Hematopoietic multipotent progenitor cell treated with erythropoietin and hydrocortisone succinate and interleukin-3 and kit ligand, for 8 days (in vitro differentiated cells): ENCODE data around the gene TECPR1.
A peak's percentile ranks its signal among the peaks of the same experiment; 100 is the strongest.
"Not testable (repeated sequence)": the region's sequence is repeated elsewhere in the genome, so short reads cannot be mapped to it uniquely, and the experiment has no call there.

ENCODE experiments used
- DNase-seq: peaks from one replicate; pipeline ENCODE4 v3.0.0-alpha.2; 2015

The TECPR1 gene

DNA sequence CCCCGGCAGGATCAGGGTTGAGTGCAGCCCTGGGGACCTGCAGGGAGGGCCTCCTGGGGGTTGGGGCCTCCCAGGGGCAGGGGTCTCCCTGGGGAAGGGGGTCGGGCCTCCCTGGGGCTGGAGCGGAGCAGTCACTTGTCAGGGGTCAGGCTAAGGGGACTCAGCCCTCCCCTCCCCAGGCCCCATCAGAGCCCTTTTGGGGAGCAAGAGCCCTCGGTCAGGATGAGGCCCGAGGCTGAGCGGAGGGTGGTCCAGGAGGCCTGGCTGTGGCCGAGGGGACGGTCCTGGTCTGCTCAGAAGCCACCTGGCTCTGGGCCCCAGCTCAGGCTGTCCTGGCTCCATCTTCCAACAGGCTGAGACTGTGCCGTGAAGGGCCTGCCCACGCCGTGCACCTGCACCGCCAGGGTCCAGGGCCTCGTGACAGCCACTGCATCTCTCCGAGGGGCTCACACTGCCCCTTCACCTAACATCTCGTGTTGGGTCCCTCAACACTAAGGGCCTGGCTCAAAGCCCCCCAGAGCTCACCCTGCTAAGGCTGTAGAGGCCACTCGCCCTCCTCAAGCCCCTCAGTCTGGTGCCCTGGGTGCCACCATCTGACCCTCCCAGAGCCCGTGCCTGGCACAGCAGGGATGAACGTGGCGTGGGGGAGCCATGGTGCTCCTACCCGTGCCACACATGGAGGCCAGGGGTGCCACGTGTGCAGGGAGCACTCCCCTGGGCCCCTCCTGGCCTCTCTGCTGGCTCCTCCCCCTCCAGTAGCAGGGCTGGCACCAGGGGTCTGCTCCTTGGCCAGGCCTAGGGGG lies 27.9 kb downstream of the TECPR1 start:
- no peak for DNase-seq

DNA sequence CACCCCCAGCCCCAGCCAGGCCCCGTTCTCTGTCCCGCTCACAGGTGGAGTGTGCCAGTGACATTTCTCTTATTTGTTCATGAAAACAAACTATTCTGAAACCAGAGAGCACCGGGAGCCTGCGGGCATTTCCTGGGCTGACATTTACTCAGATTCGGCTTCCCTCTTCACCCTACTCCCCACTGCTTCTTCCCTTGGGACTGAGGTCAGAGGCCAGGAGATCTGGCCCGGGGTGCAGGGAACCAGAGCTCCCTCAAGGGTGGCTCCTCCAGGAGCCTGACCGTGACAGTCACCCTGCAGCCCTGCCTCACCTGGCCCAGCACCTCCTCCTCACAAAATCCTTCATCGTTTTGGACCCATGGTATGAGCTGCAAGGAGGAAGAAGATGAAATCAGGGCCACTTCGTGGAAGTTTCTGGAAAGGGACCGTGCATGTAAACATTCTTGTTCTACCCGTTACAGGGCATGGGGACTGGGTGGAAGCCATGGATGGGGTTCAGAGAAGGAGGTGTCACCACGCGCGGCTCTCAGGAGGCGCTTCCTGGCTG lies 28.6 kb downstream of the TECPR1 start:
- no peak for DNase-seq

DNA sequence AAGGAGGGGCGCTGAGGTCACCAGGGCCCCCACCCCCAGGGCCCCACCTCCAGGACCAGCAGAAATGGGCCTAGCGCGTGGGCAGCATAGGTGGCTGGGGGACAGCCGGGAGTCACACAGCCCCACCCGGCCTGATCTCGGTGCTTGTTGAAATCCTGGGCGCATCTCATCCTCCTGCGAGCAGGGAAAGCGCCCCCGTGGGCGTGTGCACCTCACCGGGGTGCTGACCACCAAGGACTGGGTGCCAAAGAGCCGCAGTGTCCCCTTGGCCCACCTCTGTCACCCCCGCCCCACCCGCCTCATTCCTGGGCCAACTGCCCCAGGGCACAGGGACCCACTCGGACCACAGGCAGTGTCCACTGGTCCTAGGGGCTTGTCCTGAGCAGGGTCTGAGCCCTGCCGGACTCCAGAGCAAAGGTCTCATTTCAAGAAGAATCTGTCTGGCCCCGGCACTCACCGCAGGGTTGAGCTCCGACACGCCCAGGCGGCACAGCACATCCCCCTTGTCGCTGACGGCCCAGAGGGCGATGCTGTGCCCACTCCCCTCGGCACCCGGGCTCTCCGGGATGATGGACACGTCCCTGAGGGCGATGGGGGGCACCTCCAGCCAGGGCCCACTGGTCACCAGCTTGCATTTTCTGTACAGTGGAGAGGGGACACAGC lies 29.4 kb downstream of the TECPR1 start:
- DNase-seq, result no peak

DNA sequence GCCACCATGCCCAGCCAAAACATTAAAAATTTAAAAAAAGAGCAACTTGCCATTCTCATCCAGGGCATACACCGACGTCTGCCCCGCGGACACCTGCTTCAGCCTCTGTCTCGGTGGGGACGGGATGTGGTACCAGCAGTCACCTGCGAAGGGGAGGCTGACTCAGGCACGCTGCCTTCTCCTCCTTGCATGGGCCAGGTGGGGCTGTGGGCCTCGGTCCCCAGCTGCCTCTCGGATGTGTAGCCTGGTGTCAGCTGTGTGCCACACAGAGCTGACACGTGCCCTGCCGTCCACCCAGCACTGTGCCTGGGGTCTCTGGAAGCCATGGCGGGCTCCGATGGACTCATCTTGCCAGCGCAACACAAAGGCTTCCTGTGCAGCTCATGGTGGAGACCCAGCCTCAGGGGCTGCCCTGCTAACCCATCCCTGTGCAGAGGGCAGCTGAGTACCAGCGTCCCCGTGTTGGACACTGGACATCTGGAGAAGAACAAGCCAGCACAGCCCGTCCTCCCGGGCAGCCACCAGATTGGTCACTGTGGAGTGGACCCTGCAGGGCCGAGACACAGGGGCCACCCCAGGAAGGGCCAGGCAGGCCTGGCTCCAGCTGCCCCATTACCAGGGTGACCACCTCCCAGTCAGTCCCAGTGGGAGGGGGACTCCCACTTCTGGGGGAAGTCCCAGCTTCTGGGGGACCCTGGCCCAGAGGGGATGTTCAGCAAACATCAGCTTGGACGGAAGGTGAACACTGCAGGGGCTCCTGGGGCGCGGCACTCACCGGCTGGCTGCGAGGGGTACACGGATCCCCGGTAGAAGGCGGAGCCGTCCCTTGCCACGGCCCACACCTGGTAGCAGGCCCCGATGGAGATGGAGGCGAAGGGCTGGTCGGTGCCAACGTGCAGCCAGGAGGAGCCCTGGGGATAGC lies 30.2 kb downstream of the TECPR1 start:
- no peak for DNase-seq

DNA sequence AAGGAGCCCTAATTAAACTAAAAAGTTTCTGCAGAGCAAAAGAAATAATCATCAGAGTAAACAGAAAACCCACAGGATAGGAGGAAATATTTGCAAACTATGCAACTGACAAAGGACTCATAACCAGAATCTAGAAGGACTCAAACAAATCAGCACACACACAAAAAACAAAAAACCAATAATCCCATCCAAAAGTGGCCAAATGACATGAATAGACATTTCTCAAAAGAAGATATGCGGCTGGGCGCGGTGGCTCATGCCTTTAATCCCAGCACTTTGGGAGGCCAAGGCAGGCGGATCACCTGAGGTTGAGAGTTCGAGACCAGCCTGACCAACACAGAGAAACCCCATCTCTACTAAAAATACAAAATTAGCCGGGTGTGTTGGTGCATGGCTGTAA lies 32.6 kb downstream of the TECPR1 start:
- not testable (repeated sequence) for DNase-seq

DNA sequence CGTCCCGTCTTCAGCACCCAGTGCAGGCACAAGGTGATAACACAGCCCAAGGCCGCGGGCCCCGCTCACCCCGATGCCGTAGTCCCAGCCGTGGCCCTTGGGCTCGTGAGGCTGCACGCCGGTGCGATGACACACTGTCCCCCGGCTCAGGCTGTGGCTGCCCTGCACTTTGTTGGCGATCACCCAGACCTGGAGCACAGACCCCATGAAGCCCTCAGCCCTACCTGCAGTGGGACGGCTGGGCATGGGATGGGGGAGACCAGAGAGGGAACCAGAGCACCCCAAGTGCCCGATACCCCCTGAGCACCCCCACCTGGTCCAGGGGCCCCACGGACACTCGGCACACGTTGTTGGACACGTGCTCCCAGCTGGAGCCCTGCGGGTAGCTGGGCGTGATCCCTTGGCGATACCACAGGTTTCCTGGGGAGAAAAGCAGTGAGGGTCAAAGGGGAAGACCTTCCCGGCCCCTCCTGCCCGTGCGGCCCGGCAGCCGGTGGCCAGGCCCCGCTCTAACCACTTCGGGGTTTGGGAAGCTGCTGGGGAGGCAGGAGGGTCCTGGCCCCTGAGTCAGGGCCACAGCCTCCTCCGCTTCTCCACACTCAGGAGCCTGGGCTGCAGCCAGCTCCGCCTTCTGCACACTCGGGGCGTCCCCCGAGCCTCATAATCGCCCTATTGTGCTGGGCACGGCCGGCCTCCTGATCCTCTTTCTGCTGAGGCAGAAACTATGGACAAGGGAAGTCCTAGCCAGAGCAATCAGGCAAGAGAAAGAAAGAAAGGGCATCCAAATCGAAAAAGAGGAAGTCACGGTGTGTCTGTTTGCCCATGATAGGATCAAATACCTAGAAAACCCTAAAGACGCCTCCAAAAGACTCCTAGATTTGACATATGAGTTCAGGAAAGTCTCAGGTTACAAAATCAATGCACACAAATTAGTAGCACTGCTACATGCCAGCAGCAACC lies 34.1 kb downstream of the TECPR1 start:
- DNase-seq, result peak; percentile 67

DNA sequence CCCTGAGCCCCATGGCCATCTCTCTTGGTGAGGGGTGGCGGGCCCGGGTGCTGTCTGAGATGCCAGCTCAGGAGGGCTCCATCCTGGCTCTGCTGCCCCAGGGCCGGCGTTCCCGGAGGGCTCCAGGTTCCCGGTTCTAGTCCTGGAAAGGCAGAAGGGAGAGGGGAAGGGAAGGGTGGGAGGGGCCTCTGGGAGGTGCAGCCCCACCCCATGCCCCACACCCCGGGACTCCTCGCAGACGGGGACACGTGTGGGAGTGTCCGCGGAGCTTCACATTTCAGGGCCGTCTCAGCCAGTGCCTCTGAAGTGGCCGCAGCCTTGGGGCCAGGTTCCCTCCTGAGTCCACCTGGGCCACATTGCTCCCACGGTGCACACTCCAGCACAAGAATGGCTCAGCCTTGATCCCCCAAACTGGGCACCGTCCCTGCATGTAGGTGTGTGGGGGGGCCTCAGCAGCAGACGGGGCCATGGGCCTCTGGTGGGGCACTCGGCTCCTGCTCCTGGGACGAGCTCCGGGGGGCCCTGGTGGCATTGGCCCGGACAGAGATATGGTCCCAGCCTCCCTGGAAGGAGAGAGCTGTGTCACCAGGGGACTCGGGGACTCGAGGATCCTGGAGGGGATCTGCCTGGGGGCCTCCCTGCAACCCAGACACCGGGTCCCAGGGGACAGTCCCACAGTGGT lies 35.0 kb downstream of the TECPR1 start:
- DNase-seq, result no peak

DNA sequence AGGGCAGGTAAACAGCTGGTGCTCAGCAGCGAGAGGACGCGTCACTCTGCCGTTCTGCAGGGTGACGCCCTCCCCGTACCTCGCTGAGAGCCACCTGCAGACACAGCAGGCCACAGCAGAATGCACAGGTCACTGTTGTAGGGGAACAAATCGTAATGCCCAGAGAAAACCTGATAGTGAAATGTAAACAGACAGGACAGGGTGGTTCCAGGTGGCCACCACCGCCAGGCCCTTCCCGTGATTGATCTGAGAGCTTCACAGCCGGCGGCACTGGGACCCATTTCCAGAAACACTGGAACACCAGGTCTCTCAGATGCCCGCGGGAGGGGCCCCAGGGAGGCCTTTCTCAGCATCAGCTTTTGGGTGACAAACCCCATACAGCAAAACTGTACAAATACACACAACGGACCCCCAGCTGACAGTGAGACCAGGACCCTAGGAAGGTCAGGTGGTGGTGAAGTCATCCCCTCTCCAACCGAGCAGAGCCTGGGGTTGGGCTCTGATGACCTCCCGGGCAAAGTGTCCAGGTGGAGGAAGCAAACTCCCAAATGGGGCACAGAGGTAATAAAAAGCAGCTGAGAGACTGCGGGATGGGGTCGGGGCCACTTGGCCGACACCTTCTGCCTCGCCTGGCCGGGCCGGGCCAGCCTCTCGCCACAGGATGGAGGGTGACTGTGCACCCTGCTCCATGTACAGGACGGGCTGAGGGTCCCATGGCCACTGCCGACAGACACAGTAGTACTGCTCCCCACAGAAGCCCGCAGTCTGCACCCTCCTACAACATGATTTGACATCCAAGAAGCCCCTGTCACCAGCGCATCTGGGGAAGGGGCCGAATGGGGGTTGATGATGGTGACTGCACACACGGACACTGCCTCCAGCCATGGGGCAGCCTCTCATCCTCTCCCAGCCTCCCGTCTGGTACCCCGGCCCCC lies 36.2 kb downstream of the TECPR1 start:
- DNase-seq, result no peak

DNA sequence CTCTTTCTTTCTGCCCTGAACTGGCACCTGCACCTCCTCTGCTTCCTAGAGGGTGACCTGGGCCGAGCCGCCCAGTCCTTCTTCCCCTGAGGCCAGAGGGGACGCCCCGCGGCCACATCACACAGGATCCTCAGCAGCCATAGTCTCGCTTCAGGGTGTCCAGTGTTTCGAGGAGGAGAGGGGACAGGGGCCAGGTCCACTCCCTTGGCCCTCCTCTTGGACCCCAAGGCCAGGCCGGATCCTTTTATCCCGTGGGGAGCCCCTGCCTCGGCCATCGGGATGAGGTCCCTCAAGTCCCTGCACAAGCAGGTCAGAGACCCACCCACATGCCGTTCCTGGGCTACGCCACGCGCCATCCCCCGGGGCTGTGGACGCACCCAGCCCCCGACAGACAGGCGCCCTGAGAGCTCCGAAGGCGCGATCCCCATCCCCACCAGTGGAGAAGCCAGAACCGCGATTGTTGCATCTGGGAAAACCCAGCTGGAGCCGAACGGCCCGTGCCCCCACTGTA lies 37.2 kb downstream of the TECPR1 start:
- no peak for DNase-seq

DNA sequence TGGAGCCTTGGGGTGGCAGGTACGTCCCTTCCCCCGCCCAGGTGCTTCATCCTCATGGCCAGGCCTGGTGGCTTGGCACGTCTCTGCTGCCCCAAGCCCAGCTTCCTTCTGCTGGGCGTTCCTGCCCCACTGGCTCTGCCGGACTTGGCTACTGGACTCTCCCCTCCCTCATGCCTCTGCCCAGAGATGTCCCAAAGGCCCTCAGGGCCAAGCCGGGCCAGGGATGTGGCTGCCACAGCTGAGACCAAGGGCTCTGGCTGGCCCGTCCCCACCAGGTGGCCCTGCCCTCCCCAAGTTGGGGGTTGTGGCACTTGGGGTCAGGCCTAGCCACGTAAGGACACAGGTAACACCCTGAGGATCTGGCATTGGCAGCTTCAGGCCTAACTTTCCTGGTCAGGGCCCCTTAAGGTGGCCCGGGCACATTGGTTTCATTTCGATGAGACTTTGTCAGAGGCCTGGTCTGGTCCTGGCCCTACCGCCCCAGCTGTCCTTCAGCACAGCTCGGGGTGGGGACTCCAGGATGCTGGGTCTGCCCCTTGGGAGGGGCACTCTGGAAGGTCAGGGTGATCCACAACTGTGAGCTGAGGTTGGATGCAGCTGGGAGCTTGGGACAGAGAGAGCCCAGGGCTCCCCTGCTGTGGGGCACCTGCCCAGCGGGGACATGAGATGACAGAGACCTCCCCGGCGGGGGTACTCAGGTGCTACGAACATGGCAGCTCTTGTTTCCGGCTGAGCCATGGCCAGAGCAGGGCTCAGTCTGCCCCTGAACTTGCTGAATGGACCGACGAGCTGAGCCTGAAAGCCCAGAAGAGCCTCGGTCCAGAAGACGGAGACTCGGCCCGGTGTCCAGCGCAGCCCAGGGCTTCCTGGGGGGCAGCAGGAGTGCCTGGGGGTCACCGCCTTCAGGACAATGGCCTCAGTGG lies 37.9 kb downstream of the TECPR1 start:
- no peak for DNase-seq

DNA sequence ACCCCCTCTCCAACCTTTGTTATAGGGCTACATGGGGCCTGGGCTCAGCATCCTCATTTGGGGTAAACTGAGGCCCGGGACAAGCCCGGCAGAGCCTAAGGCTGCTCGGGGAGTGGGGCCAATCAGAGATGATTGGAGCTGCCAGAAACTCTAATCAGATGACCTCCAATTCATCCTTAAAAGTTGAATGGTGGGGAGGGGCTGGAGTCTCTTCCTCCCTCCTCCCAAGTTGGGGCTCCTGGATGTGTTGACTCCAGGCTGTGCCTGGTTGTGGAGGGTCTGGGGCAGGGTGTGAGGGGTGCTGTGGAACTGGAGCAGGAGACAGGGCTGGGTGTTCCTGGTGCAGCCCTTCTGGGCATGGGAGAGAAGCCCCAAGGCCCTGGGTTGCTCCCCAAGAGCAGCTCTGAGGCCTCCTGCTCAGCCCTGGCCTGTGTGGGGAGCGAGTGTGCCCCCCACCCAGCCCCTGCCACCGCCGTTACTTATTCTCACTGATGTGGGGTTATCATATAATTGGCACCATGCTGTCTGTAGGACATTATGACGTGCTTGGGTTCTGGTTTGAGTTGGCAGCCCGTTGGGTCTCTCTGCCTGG lies 38.6 kb downstream of the TECPR1 start:
- no peak for DNase-seq

DNA sequence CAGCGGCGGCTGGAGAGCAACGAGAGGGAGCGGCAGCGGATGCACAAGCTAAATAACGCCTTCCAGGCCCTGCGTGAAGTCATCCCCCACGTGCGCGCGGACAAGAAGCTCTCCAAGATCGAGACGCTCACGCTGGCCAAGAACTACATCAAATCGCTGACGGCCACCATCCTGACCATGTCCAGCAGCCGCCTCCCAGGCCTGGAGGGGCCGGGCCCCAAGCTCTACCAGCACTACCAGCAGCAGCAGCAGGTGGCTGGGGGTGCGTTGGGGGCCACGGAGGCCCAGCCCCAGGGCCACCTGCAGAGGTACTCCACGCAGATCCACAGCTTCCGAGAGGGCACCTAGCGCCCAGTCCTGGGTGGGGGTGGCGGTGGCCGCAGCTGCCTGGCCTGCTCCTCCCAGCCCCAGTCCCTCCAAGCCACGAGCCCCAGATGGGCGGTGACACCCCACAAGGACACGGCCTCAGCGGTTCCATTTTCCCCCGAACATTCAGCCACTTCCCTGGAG lies 39.4 kb downstream of the TECPR1 start:
- DNase-seq, result no peak

DNA sequence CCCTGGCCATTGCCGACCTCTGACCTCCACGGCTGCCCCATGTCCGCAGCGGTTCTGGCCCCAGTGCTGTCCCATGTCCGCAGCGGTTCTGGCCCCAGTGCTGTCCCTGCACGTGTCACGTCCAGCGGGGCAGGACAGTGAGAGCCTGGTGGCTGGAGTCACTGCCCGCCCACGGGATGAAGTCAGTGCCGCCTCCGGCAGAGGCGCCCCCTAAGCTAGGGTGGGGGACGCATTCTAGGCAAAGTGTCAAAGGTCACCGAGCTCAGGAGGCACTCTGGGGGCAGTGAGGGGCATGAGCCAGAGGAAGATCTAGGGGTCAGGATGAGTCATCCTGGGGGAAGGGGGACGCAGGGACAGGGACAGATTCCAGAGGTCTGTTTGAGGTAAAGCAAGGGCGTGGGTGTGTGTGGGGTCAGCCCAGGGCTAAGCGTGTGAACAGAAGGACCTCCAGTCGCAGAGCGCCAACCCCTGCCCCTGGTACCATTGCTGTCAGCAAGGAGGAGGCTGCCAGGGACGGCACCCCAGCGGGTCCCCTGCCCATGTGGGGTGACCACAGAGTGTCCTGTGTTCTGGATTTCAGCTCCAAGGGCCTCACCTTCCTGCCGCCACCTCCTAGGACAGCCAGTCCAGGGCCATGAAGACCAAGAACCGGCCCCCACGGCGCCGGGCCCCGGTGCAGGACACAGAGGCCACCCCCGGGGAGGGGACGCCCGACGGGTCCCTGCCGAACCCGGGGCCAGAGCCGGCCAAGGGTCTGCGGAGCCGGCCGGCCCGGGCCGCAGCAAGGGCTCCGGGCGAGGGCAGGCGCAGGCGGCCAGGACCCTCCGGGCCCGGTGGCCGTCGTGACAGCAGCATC lies 40.1 kb downstream of the TECPR1 start:
- no peak for DNase-seq

DNA sequence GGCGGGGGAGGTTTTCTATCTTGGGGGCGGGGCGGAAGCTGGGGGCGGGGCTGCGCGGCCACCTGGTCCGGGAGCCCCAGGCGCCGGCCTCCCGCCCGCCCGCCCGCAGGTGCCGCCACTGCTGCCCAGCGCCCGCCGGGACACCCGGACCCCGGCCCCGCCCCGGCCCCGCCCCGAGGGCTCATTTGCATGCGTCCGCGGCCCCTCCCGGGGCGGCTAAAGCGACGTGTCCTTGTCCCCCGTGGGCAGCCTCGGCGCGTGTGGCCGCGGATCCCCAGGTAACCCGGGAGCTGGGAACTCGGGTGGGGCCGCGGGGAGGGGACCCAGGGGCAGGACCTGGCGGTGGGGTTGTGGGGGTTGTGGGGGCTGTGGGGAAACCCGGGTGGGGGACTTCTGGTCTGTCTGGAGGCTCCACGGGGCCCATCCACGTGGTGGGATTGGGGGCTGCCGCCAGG lies 40.8 kb downstream of the TECPR1 start, which contains the start of gene BHLHA15:
Gene BHLHA15, plus strand, starts transcription at position 219 of the 455 bp plus-strand sequence. CDS start 871 bp downstream, outside the sequence.
- no peak for DNase-seq

DNA sequence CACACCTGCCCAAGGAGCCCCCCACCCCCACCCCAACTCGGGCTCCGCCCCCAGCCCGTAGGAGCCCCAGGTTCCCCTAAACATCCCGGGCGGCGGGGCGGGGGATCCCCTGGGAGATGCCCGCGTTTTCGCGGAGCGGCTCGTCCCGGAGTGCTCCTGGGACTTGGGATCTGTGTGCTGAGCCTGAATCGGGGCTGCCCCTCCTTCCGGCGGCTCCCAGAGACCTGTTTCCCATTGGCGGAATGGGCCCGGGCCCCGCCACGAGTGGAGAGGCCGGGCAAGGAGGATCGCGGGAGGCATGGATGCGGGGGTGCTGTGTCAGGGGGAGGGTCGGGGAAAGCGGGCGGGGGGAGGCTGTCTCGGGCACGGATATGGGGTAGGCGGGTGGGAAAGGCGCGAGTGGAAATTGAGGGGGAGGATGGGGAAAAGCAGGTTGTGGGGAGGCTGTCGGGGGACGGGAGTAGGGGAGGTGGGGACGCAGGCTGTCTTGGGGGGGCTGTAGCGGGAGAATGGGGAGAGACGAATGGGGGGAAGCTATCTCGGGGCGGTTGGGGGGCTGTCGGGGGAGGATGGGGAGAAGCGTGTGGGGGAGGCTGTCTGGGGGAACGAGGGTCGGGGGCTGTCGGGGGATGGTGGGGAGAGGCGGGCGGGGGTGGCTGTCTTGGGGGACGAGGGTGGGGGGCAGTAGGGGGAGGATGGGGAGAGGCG lies 41.4 kb downstream of the TECPR1 start:
- DNase-seq, result no peak
